Endodermal cell (in vitro differentiated cells): ENCODE measurements around the gene PRR33. TPM values are rescaled to one million over a fixed set of nuclear protein-coding genes. Genes with fewer than 3 reads are reported as not detected.

Source experiments
- DNase-seq: peaks from one replicate; pipeline ENCODE4 v3.0.0-alpha.2; 2017
- H3K27ac ChIP-seq: 2 replicates; pipeline ENCODE4 v1.5.1; 2013; ENCODE audit warnings: mild to moderate bottlenecking, low read depth, low read length, moderate library complexity
- H3K27me3 ChIP-seq: 2 replicates; pipeline ENCODE4 v1.6.1; 2013; ENCODE audit warnings: mild to moderate bottlenecking, low read length, moderate library complexity; ENCODE audit not compliant: insufficient read depth, control insufficient read depth, poor library complexity, severe bottlenecking
- H3K36me3 ChIP-seq: 2 replicates; pipeline ENCODE4 v1.7.0; 2013; ENCODE audit warnings: mild to moderate bottlenecking, low read length, moderate library complexity; ENCODE audit not compliant: control insufficient read depth, insufficient read depth
- H3K4me1 ChIP-seq: one replicate; pipeline ENCODE4 v1.7.0; 2013; ENCODE audit warnings: low read length; ENCODE audit not compliant: control insufficient read depth, insufficient read depth
- H3K4me3 ChIP-seq: 2 replicates; pipeline ENCODE4 v1.5.1; 2013; ENCODE audit warnings: mild to moderate bottlenecking, low read length, moderate library complexity
- H3K9ac ChIP-seq: 2 replicates; pipeline ENCODE4 v1.6.1; 2013; ENCODE audit warnings: mild to moderate bottlenecking, low read length, moderate library complexity; ENCODE audit not compliant: poor library complexity, severe bottlenecking; ENCODE audit errors: extremely low read depth
- H3K9me3 ChIP-seq: 2 replicates; pipeline ENCODE4 v1.6.1; 2013; ENCODE audit warnings: mild to moderate bottlenecking, low read length, moderate library complexity; ENCODE audit not compliant: control insufficient read depth
- H3K27ac Mint-ChIP-seq: 2 replicates; pipeline ENCODE4 v1.8.0; 2020; ENCODE audit warnings: mixed read lengths
- H3K27me3 Mint-ChIP-seq: 2 replicates; pipeline ENCODE4 v1.8.0; 2021; ENCODE audit warnings: mild to moderate bottlenecking, mixed read lengths; ENCODE audit not compliant: insufficient read depth
- H3K36me3 Mint-ChIP-seq: 2 replicates; pipeline ENCODE4 v1.8.0; 2020; ENCODE audit warnings: low read depth, mixed read lengths
- H3K4me1 Mint-ChIP-seq: 2 replicates; pipeline ENCODE4 v1.8.0; 2020; ENCODE audit warnings: mixed read lengths
- H3K4me3 Mint-ChIP-seq: 2 replicates; pipeline ENCODE4 v1.8.0; 2020; ENCODE audit warnings: mild to moderate bottlenecking, moderate library complexity, mixed read lengths
- H3K9me3 Mint-ChIP-seq: 2 replicates; pipeline ENCODE4 v1.8.0; 2020; ENCODE audit warnings: mild to moderate bottlenecking, mixed read lengths
- CTCF ChIP-seq: fragments of 200-600 bp; sonication (generic); conservative IDR thresholded peaks from 2 replicates; pipeline ENCODE4 v1.5.0; 2021; ENCODE audit warnings: antibody characterized with exemption, mild to moderate bottlenecking
- WGBS, 2 experiments: methylation state at CpG; one replicate each; pipeline versions ENCODE4 v1.1.5 to v1.1.7; 2013; ENCODE audit warnings: missing lambda C conversion rate in 2 of 2, mixed read lengths in 1 of 2; ENCODE audit not compliant: insufficient coverage in 1 of 2, insufficient read length in 1 of 2; 5-methylcytosine and 5-hydroxymethylcytosine counted together
- total RNA-seq, 2 donors: library from RNA; stranded (reverse); fragmentation: NEBNext Ultra II Directional in 1 of 2; extraction: Animal tissue kit (Norgen Biotek cat#: 25700) in 1 of 2; gene quantifications; 2 replicates in 1 of 2; 3 replicates in 1 of 2; pipeline ENCODE4 v1.2.1, GENCODE V29; 2021

The PRR33 gene
- total RNA-seq, 2 donors from 2014 or later: not detected

GRCh38 chr11:1866776-1867175 is 24.9 kb downstream of the PRR33 start:
- H3K36me3 ChIP-seq: no peaks in the 10 kb centered on the region
- DNase-seq: no peak
- H3K27ac Mint-ChIP-seq: no peak overlapping the region
- H3K36me3 Mint-ChIP-seq: no peaks in the 10 kb centered on the region
- no peaks in the 10 kb centered on the region for H3K9me3 ChIP-seq
- no peaks in the 10 kb centered on the region for H3K4me1 ChIP-seq
- H3K4me3 ChIP-seq: no peak overlapping the region
- no peak overlapping the region for H3K9ac ChIP-seq
- no peaks in the 10 kb centered on the region for H3K9me3 Mint-ChIP-seq
- no peaks in the 10 kb centered on the region for H3K27me3 ChIP-seq
- H3K4me1 Mint-ChIP-seq: no peaks in the 10 kb centered on the region
- no peak overlapping the region for H3K27ac ChIP-seq
- peaks cover 16% of the 10 kb centered on the region for H3K27me3 Mint-ChIP-seq
- WGBS, 2 experiments: 60 to 95% methylated on average over 2 to 15 of the region's 15 CpGs
- TF ChIP-seq CTCF: no peak
- H3K4me3 Mint-ChIP-seq: no peak overlapping the region

- Histone ChIP-seq H3K4me1 (no peaks in the 10 kb centered on the region), H3K36me3 (no peaks in the 10 kb centered on the region), H3K27me3 (no peaks in the 10 kb centered on the region), H3K27ac (no peak overlapping the region), H3K4me3 (no peak overlapping the region), H3K9ac (no peak overlapping the region), H3K9me3 (no peaks in the 10 kb centered on the region)
- Mint-ChIP-seq H3K4me1 (no peaks in the 10 kb centered on the region), H3K9me3 (no peaks in the 10 kb centered on the region), H3K4me3 (no peak overlapping the region), H3K27me3 (peaks cover 16% of the 10 kb centered on the region), H3K36me3 (no peaks in the 10 kb centered on the region), H3K27ac (no peak overlapping the region)
- DNase-seq: no peak
- 89 to 100% methylated on average over 4 to 7 of the region's 8 CpGs for WGBS, 2 experiments
- no peak for TF ChIP-seq CTCF
Observed at GRCh38 chr11:1866226-1866625, 25.5 kb downstream of the PRR33 start.

GRCh38 chr11:1864831-1865665 is 26.6 kb downstream of the PRR33 start:
- Mint-ChIP-seq H3K27ac (no peak overlapping the region), H3K4me1 (no peaks in the 10 kb centered on the region), H3K9me3 (no peaks in the 10 kb centered on the region), H3K36me3 (no peaks in the 10 kb centered on the region), H3K27me3 (peaks cover 10% of the 10 kb centered on the region), H3K4me3 (no peak overlapping the region)
- Histone ChIP-seq H3K9ac (no peak overlapping the region), H3K36me3 (no peaks in the 10 kb centered on the region), H3K27ac (no peak overlapping the region), H3K27me3 (no peaks in the 10 kb centered on the region), H3K4me1 (no peaks in the 10 kb centered on the region), H3K9me3 (no peaks in the 10 kb centered on the region), H3K4me3 (no peak overlapping the region)
- 86 to 94% methylated on average over 14 to 30 of the region's 30 CpGs for WGBS, 2 experiments
- no peak for TF ChIP-seq CTCF
- DNase-seq: no peak
